NOMO-1 treated with DMSO at 0.1 percent for 48 hours (cell line): Measurements from ENCODE around the gene SNCA.

Experiments
- DNase-seq: peaks from one replicate; lab custom pipeline; 2025; ENCODE audit not compliant: unreplicated experiment; lab: John Stamatoyannopoulos, UW

Gene SNCA

GRCh38 chr4:89820010-89820409, 17.0 kb downstream of the SNCA start:
- DNase-seq: peak; percentile 46

- no peak for DNase-seq
Observed at GRCh38 chr4:89814362-89814761, 22.6 kb downstream of the SNCA start.

- no peak for DNase-seq
Observed at GRCh38 chr4:89813197-89813596, 23.8 kb downstream of the SNCA start.

- no peak for DNase-seq
Observed at GRCh38 chr4:89807441-89808140, 29.4 kb downstream of the SNCA start.

GRCh38 chr4:89805297-89805696, 31.7 kb downstream of the SNCA start:
- no peak for DNase-seq

- no peak for DNase-seq
Observed at GRCh38 chr4:89803915-89804314, 33.0 kb downstream of the SNCA start.

- no peak for DNase-seq
Observed at GRCh38 chr4:89803036-89803435, 33.9 kb downstream of the SNCA start.

- no peak for DNase-seq
Observed at GRCh38 chr4:89800527-89801103, 36.3 kb downstream of the SNCA start.

- DNase-seq: no peak
Observed at GRCh38 chr4:89800012-89800516, 36.9 kb downstream of the SNCA start.

GRCh38 chr4:89799071-89799470, 37.9 kb downstream of the SNCA start:
- no peak for DNase-seq

- no peak for DNase-seq
Observed at GRCh38 chr4:89797117-89797516, 39.8 kb downstream of the SNCA start.

GRCh38 chr4:89788206-89789072, 48.5 kb downstream of the SNCA start:
- no peak for DNase-seq

GRCh38 chr4:89784686-89785231, 52.2 kb downstream of the SNCA start:
- no peak for DNase-seq

GRCh38 chr4:89781321-89781720, 55.6 kb downstream of the SNCA start:
- no peak for DNase-seq

- DNase-seq: no peak
Observed at GRCh38 chr4:89773805-89774204, 63.2 kb downstream of the SNCA start.

- no peak for DNase-seq
Observed at GRCh38 chr4:89769856-89770255, 67.1 kb downstream of the SNCA start.

GRCh38 chr4:89767924-89768323, 69.0 kb downstream of the SNCA start:
- DNase-seq: no peak

- no peak for DNase-seq
Observed at GRCh38 chr4:89765966-89766365, 71.0 kb downstream of the SNCA start.

GRCh38 chr4:89765528-89765927, 71.4 kb downstream of the SNCA start:
- no peak for DNase-seq

GRCh38 chr4:89762311-89762710, 74.7 kb downstream of the SNCA start:
- no peak for DNase-seq

- no peak for DNase-seq
Observed at GRCh38 chr4:89759426-89759825, 77.5 kb downstream of the SNCA start.
